Colonic mucosa (tissue), 4 donors: ENCODE data around the gene DIP2C. TPM values are rescaled to one million over a fixed set of nuclear protein-coding genes. Genes with fewer than 3 reads are reported as not detected.

Experiments used
- DNase-seq: peaks from one replicate; pipeline ENCODE4 v3.0.0-alpha.2; 2020
- H3K27ac ChIP-seq: fragments of 200-600 bp; one replicate; pipeline ENCODE4 v1.8.0; 2021
- H3K27me3 ChIP-seq: fragments of 200-600 bp; one replicate; pipeline ENCODE4 v1.8.0; 2021
- H3K36me3 ChIP-seq: fragments of 200-600 bp; one replicate; pipeline ENCODE4 v1.8.0; 2021
- H3K4me1 ChIP-seq: fragments of 200-600 bp; one replicate; pipeline ENCODE4 v1.8.0; 2021; ENCODE audit warnings: mild to moderate bottlenecking
- H3K4me3 ChIP-seq: fragments of 200-600 bp; one replicate; pipeline ENCODE4 v1.8.0; 2021
- H3K9ac ChIP-seq, 2 donors: one replicate each; pipeline ENCODE4 v1.7.0; 2013; ENCODE audit warnings: control low read depth in 2 of 2, low read depth in 2 of 2, low read length in 2 of 2
- H3K9me3 ChIP-seq: fragments of 200-600 bp; one replicate; pipeline ENCODE4 v1.8.0; 2021
- CTCF ChIP-seq: fragments of 200-600 bp; IDR thresholded peaks from one replicate; pipeline ENCODE4 v1.8.0; 2022; ENCODE audit warnings: antibody characterized with exemption, mild to moderate bottlenecking
- intact Hi-C: fragments of 100-400 bp; cut with DNase I; formaldehyde crosslinking; loops from one replicate; pipeline ENCODE4 v1.14.1; 2022
- total RNA-seq, 2 donors: library from RNA; stranded (reverse); fragmentation: NEBNext Ultra II Directional in 1 of 2; extraction: Animal tissue kit (Norgen Biotek cat#: 25700) in 1 of 2; gene quantifications; one replicate each; pipeline ENCODE4 v1.2.1, GENCODE V29; 2021
- donor health status: healthy.
- donor health status: DM: no; HTN: no; CAD: no.
- donor health status: DM: no; HTN: no; CAD: no.

DIP2C gene
- total RNA-seq, 2 donors from 2014 or later, result 7.6 to 11.2 TPM

GRCh38 chr10:697097-697875, 7.8 kb upstream of the DIP2C start:
- no peak for DNase-seq
- Histone ChIP-seq H3K36me3 (no peaks in the 10 kb centered on the region), H3K27me3 (no peaks in the 10 kb centered on the region), H3K27ac (no peak overlapping the region), H3K9me3 (no peaks in the 10 kb centered on the region), H3K4me3 (no peak overlapping the region), H3K4me1 (no peaks in the 10 kb centered on the region), H3K9ac (no peak overlapping the region)
- no peak for TF ChIP-seq CTCF
- intact Hi-C loops, result loop anchor here (10.0 kb wide), 1 partner anchor 182 kb away; no protein-coding TSS in a partner anchor

- H3K9me3 ChIP-seq, result no peaks in the 10 kb centered on the region
- TF ChIP-seq CTCF, result no peak
- H3K9ac ChIP-seq, result no peak overlapping the region
- H3K4me3 ChIP-seq, result no peak overlapping the region
- no peak overlapping the region for H3K27ac ChIP-seq
- no peaks in the 10 kb centered on the region for H3K4me1 ChIP-seq
- intact Hi-C loops, result loop anchor here (10.0 kb wide), 1 partner anchor 181 kb away; no protein-coding TSS in a partner anchor
- no peaks in the 10 kb centered on the region for H3K36me3 ChIP-seq
- H3K27me3 ChIP-seq, result no peaks in the 10 kb centered on the region
- DNase-seq, result no peak
Observed at GRCh38 chr10:695396-695795, 5.9 kb upstream of the DIP2C start.

GRCh38 chr10:693506-693905, 4.0 kb upstream of the DIP2C start:
- Histone ChIP-seq H3K27ac (no peak overlapping the region), H3K9ac (no peak overlapping the region), H3K36me3 (no peaks in the 10 kb centered on the region), H3K4me1 (no peaks in the 10 kb centered on the region), H3K9me3 (no peaks in the 10 kb centered on the region), H3K27me3 (no peaks in the 10 kb centered on the region), H3K4me3 (no peak overlapping the region)
- no peak for TF ChIP-seq CTCF
- DNase-seq, result no peak
- intact Hi-C loops, result loop anchor here (10.0 kb wide), 1 partner anchor 179 kb away; no protein-coding TSS in a partner anchor

- DNase-seq, result no peak
- no peaks in the 10 kb centered on the region for H3K4me1 ChIP-seq
- H3K9me3 ChIP-seq, result no peaks in the 10 kb centered on the region
- TF ChIP-seq CTCF, result no peak
- no peaks in the 10 kb centered on the region for H3K27me3 ChIP-seq
- no peak overlapping the region for H3K4me3 ChIP-seq
- intact Hi-C loops, result loop anchor here (10.0 kb wide), 1 partner anchor 178 kb away; no protein-coding TSS in a partner anchor
- no peak overlapping the region for H3K9ac ChIP-seq
- H3K27ac ChIP-seq, result no peak overlapping the region
- H3K36me3 ChIP-seq, result no peaks in the 10 kb centered on the region
Observed at GRCh38 chr10:692682-693351, 3.3 kb upstream of the DIP2C start.

- H3K27ac ChIP-seq, result no peak overlapping the region
- no peak for DNase-seq
- intact Hi-C loops, result loop anchor here (10.0 kb wide), 1 partner anchor 176 kb away; no protein-coding TSS in a partner anchor
Observed at GRCh38 chr10:691216-691615, 1.7 kb upstream of the DIP2C start.

More at GRCh38 chr10:691216-691615, 1.7 kb upstream of the DIP2C start:
- H3K4me1 ChIP-seq, result no peaks in the 10 kb centered on the region
- no peak for TF ChIP-seq CTCF
- H3K9ac ChIP-seq, result no peak overlapping the region
- H3K9me3 ChIP-seq, result no peaks in the 10 kb centered on the region
- no peak overlapping the region for H3K4me3 ChIP-seq
- no peaks in the 10 kb centered on the region for H3K36me3 ChIP-seq
- H3K27me3 ChIP-seq, result no peaks in the 10 kb centered on the region
